G401.6 (cell line): ENCODE data around the gene CTDSPL.
A peak's percentile ranks its signal among the peaks of the same experiment; 100 is the strongest.

Experiments used
- FAIRE-seq: peaks from 2 replicates; lab custom pipeline; 2012; peaks lifted over from hg19 to GRCh38; lab: Jason Lieb, UNC

CTDSPL gene

DNA sequence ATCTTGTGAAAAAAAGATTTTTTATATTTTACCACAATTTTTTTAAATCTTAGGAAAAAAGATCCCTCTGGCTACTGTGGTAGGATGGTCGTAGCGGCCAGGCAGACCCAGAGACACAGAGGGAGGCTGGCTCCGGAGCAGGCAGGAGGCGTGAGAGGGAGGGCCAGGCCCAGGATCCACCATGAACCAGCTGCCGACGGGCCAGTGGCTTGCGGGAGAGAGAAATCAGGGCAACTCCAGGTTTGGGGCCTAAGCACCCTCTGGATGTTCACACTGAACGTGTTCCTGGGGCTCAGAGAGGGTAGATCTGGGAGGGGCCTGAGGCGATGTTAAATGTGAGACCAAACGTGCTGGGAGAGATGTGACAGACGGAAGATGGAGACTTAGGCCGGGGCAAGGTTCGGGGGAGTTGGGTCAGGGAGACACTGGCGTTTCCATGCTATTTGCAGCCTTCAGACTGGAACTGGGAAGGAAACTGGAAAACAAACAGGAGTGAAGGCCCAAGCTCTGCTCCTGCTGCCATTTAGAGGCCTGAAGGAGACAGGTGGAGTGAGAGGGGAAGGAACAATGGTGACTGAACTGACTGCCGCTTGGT, 127.3 kb downstream of the CTDSPL start:
- no peak for FAIRE-seq

DNA sequence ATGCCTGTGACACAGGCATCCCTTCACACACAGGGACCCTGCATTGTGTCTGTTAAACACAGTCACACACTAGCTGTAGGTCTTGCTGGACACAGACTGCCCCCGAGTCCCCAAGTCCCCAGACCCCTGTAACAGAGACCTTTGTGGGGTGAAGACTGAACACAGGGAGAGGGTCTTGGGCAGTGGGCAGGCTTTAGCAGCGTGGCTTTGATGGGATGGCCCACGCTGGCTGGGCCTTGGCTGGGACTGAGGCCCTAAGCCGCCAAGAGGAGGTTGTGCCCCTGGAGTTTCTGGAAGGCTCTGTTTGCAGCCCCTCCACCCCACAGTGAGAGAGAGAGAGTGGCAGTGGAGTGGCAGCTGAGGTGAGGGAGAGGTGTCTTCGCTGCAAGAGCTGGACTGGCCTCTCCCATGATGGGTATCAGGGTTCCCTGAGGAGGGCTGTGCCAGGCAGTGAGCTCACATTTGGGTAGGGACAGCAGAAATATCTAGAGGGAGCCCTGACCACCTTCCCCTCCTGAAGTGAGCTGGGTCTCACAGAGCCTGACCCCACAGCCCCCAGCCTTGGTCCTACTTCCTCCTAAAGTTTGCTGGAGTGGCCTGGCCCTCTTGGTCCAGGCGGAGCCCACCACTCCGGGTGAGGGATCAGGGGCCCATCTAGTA, 128.3 kb downstream of the CTDSPL start:
- FAIRE-seq = no peak

DNA sequence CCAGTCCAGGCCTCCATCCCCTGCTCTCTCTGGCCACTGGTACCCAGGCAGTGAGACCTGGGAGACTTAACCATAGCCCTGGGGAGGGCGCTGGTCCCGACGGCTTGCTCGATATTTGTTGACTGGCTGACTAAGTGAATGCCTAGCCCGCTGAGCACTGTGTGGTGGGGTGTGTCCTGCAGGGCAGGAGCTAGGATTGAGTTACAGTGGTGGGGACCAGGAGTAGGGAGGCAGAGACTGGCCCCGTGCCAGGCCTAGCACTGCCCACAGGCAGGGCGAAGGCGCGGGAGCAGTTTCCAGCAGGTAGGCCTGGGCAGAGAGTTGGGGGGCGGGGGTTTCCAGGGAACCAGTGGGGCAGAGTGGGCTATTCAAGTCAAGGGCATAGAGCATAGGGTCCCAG, 128.8 kb downstream of the CTDSPL start, which contains the start of gene VILL:
TSS of gene VILL (plus strand) at position 260 of the 400 bp plus-strand sequence. CDS start 2,887 bp downstream, outside the sequence.
- FAIRE-seq = no peak

DNA sequence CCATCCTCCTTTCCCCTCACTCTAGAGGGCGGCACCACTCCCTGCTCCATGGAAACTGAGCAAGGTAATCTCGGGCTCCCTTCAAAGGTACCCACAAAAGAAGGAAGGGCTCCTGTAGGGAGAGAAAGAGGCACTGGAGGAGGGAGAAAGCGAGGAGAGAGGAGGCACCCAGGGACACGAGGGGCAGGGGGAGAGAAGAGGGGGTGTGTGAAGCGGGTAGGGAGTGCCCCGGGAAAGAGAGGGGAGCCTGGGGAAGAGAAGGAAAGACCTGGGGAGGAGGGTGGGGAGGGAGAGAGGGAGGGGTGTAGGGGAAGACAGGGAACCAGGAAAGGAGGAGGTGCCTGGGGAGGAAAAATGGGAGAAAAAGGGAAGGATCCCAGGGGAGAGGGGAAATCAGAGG, 129.4 kb downstream of the CTDSPL start:
- FAIRE-seq = no peak

DNA sequence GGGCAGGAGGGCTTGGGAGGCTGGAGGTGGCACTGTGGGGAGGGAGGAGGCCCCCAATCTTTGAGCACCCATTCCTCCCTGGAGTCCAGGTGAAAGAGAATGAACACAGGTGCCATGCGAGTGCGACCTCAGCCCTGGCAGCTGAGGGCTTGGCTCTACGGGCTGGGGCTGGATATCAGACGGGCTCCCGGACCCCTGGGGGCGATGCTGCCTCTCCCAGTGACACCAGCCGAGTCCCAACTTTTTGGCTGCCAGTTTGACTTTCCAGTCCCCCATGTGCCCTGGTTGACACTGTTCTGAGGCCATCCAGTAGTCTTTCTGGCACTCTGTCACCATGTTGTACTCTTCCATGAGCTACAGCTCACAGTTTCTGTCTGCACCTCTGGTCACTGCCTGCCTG, 130.1 kb downstream of the CTDSPL start:
- no peak for FAIRE-seq

DNA sequence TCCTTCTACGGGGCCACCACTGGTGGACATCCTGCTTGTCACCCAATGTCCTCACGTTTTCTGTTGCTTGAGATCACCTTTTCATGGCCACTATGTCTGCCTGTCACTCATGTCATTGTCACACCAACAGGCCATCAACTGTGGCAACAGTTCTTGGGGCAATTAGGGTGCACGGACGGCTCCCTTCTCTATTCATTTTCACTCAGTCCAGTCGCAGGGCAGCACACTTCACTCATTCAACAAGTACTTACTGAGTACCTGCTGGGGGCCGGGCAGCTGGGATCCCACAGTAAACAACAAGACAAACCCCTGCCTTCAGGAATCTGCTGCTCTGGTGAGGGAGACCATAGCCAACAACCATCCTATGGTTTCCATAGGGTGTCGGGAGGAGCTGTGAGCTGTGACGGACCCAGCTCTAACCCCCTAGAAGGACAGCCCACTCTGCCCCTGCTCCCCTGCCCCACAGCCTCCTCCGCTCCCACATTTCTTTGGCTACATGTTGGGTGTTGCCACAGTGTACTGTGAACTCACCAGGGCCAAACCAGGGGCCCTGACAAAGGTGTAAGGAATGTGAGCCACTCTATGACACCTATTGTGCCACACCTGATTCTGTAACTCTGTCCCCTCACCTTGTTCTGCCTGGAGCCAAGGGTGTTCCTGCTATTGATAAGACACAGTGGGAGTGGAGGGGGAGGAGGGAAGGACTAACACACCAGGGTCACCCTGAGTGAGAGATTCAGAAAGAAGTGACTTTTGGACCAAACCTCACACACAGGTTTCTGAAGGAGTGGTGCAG, 130.8 kb downstream of the CTDSPL start:
- no peak for FAIRE-seq

DNA sequence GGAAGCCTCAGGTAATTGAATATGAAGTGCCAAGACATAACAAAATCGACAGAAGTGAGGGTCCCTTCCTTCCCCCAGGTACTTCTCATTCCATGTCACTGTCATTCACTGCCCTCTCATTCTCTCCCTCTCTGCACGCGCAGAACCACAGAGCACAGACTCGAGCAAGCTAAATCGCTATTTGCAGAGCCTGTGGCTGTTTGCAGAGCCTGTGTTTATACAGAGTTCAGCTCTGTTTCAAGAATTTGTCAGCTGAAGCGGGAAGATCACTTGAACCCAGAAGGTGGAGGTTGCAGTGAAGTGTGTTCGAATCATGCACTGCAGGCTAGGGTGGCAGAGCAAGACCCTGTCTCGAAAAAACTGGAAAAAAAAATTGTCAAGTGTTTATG, 131.4 kb downstream of the CTDSPL start:
- FAIRE-seq = no peak

DNA sequence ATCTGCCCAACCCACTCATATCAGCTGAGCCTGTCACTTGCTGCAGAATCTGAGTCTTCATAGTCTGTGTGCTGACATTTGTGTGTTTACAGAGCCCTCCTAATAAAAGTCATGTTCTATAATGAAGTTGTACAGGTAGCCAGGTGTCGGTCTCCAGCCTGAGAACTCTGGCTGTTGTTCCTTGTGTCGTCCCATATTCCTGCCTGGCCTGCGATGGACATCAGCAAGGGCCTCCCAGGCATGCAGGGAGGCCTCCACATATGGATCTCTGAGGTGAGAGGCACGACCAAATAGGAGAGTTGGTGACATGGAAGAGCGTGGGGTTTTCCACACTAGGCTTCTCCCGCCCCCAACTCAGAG, 131.8 kb downstream of the CTDSPL start:
- no peak for FAIRE-seq

DNA sequence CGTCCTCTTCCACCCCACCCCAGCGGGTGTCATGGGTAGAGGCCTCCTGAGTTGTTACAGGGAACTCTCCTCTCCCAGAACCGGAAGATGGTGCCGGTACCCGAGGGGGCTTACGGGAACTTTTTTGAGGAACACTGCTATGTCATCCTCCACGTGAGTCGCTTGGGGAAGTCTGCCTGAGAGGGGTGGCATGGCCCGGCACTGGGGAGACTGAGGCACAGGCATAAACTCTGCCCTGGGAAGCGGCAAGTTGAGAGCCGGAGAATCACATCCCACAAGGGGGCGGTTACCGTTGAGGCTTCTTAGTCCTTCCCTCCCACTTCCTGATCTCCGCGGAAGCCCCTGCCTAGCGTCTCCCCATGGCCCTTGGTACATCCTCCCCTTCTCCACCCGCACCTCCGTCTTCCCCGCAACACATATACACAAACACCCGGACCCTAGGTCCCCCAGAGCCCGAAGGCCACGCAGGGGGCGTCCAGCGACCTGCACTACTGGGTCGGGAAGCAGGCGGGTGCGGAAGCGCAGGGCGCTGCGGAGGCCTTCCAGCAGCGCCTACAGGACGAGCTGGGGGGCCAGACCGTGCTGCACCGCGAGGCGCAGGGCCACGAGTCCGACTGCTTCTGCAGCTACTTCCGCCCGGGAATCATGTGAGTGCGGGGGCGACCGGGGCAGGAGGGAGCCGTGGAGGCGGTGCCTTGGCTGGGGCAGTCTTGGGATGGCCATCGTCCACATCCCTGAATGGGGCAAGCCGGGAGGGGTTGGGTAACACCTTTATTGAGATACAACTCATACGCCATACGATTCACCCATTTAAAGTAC, 132.3 kb downstream of the CTDSPL start:
- no peak for FAIRE-seq

DNA sequence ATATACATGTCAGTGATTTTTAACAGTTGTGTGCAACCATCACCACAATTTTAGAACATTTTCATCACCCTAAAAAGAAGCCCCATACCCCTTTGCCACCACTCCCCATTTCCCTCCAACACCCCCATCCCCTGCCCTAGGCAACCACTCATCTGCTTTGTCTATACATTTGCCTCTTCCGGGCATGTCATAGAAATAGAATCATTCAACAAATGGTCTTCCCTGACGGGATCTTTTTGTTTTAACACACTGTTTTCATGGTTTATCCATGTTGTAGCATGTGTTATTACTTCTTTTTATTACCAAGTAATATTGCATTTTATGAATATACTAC, 132.9 kb downstream of the CTDSPL start:
- FAIRE-seq = no peak

DNA sequence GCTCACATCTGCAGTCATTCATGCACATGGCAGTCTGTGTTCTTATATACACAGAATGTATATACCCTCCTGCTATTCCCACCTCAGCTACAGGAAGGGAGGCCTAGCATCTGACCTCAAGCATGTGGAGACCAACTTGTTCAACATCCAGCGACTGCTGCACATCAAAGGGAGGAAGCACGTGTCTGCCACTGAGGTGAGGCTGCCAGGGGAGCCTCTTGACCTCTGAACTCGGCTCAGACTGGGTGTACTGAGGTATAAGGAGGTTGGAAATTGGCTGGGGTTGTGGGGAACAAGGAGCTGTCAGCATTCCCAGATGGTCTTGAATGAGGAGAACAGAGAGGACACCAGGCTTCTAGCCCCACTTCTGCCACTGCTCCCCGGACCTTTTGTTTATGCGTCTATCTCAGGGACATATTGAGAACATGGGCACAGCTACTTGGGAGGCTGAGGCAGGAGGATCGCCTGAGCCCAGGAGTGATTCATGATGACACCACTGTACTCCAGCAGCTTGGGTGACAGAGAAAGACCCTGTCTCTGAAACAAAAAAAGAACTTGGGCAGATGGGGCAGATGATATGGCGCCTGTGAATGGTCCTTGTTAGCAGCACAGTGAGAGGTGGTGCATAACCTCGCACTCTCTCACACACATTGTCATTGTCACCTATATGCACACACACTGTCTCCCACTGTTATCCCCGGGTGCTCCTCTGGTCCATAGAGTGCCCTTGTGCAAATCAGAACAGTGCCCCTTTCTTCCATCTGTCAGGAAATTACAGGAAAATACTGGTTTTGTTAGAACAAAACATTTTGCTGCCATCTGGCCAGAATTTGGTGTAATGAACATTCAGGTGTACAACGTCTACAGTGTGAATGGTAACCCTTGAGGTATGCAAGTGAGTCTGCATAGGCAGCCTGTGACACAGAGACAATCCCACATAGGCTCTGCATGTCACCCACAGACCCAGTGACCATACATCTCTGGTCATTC, 134.3 kb downstream of the CTDSPL start:
- no peak for FAIRE-seq

DNA sequence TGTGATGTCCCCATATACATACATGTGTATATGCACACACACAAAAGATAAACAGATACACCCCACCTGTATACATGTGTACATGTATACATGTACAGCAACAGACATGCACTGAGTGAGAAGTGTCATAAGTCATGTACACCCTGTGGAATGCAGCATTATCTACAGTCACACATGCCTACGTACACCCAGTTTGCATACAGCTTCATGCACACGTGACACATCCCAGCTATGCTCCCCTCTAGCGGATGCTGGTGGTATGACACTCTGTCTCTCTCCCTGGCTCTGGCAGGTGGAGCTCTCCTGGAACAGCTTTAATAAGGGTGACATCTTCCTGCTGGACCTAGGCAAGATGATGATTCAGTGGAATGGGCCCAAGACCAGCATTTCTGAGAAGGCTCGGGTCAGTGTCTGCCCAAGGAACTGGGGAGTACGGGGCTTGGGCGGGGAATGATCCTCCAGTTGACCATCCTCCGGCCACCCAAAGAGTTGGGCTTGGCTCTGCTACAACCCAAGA, 135.2 kb downstream of the CTDSPL start:
- peak; percentile 25 for FAIRE-seq

DNA sequence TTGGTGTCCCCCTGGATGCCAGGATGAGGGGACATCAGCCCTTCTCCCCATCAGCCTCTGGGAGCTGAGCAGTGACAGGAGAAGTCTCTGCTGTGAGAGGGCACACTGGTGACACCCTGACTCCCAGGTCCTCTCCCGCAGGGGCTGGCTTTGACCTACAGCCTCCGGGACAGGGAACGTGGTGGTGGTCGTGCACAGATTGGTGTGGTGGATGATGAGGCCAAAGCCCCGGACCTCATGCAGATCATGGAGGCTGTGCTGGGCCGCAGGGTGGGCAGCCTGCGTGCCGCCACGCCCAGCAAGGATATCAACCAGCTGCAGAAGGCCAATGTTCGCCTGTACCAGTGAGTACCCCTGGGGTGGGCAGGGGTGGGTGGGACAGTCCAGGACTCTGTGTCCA, 135.7 kb downstream of the CTDSPL start:
- FAIRE-seq = no peak

DNA sequence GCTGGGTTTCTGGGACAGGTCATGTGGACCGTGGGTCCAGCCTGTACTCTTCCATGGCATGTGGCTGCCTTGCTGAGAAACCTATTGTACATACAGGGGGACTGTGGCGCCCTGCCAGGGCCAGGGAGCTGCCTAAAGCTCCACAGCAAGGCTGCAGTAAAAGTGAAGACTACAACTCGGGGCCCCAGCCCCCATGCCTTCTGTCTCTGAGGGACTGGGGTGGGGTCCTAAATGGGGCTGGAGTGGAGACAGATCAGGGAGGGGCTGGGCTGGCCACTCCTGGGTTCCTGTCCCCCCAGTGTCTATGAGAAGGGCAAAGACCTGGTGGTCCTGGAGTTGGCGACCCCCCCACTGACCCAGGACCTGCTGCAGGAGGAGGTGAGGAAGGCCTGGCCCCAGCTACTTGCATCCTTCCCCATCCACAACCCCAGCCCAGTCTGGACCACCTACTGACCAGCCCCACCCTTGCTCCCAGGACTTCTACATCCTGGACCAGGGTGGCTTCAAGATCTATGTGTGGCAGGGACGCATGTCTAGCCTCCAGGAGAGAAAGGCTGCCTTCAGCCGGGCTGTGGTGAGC, 136.2 kb downstream of the CTDSPL start:
- no peak for FAIRE-seq

DNA sequence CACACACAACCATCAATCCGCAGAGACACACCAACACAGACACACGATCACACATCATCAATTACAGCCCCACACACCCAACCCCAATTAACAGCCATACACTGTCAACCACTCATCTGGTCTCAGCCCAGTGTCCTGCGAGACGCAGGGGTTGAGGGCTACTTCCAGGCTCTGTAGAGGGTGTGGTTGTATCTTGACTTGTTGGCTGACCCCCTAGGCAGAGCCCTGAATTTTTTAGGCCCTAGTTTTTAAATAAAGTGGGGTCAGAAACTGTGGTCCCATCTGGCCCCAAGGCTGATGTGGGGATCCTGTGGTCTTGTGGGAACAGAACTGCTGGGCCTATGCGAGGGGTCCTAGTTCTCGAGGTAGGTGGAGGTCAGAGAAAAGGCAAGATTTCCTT, 138.2 kb downstream of the CTDSPL start:
- no peak for FAIRE-seq

DNA sequence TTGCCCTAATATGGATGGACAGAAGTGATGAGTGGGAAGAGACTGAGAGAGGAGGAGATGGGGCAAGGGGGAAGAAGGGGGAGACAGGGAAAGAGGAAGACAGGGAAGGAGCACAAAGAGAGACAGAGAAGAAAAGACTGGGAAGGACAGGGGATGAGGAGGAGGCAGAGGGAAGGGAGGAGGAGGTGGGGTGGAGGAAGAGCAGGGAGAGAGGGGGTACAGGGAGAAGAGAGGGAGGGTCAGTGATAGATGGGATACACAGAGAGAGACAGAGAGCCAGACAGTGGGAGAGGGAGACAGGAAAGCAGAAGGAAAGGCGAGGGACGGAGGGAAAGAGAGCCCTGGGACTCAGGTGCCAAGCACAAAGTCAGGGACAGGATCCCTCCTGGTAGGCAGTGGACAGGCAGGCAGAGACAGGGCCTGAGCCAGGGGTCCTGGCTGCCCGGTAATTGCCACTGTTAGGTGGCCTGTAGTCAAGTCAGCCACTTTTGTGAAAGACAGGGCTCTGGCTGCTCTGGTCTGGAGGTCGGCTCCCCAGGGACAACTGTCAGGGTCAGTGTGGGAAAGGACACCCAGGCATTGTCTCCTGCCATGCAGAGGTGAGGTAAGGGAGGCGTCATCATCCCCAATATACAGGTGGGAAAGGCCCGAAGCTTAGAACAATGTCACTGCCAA, 138.7 kb downstream of the CTDSPL start:
- no peak for FAIRE-seq

DNA sequence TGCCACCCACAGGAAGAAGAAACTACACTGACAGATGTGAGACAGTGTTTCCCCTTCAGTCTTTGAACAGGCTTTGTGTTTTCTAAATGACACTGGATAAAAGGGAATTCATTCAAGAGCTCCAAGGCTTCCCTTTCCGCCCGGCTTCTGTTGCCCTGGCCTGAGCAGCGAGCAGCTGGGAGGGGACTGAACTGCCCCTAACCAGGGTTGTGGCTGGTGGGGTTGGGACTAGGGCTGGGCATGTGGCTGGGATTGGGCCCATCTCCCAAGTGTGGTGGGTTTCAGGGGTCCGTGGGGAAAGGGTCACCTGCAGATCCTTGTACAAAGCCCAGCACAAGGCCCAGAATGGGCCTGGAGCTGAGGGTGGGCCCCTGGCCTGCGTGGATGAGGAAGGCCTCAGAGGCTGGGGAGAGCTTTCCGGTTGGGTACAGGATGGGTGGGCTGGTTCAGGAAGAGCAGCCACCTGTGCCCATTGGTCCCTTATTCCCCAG, 139.3 kb downstream of the CTDSPL start:
- FAIRE-seq = no peak

DNA sequence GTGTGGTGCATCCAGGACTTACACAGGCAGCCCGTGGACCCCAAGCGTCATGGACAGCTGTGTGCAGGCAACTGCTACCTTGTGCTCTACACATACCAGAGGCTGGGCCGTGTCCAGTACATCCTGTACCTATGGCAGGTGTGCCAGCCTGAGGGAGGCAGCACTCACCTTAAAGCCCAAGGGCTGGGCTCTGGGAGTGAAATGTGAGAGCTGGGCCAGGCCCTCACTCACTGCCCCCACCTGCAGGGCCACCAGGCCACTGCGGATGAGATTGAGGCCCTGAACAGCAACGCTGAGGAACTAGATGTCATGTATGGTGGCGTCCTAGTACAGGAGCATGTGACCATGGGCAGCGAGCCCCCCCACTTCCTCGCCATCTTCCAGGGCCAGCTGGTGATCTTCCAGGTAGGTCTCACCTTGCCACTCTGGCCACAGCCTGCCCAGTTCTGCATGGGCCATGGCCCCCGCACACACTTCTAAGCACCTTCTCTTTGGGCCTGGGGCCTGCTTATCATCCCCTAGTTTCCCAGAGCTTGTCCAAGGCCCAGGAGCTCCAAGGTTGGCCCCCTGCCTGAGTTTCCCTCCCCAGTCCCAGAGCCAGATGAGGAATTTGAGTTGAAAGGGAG, 139.9 kb downstream of the CTDSPL start:
- no peak for FAIRE-seq

DNA sequence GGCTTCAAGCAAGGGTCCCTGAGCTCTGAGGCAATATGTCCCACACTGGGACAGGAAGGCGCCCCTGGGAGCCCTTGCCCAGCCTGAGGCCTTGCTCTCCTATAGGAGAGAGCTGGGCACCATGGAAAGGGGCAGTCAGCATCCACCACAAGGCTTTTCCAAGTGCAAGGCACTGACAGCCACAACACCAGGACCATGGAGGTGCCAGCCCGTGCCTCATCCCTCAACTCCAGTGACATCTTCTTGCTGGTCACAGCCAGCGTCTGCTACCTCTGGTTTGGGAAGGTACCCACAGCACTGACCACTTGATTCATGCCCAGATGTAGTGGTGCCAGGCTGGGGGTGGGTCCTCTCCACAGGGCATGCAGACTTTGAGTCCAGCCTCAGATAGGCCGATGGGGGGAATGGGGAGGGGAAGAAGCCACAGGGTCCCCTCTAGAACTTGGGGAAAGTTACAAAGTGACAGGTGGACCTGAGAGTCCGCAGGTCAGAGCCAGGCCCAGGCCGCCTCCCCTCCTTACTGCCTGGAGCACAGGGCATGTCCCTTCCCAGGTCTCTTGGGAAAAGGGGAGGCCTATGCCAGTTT, 140.7 kb downstream of the CTDSPL start:
- no peak for FAIRE-seq
